GM18505 (cell line): ENCODE data around the gene IL10.

Experiments
- ATAC-seq: cut with Tn5 transposase; IDR thresholded peaks from one replicate; pipeline ENCODE4 v1.9.1; 2021; ENCODE audit not compliant: unreplicated experiment
- POLR2A ChIP-seq: IDR thresholded peaks from 4 replicates; pipeline ENCODE4 v1.6.1; 2011; ENCODE audit warnings: borderline replicate concordance; ENCODE audit not compliant: insufficient read depth, insufficient read length; ENCODE audit errors: extremely low read depth

The IL10 gene

GRCh38 chr1:206800891-206801290 lies 28.6 kb upstream of the IL10 start:
- no peak for TF ChIP-seq POLR2A
- no peak for ATAC-seq

- TF ChIP-seq POLR2A: no peak
- no peak for ATAC-seq
Observed at GRCh38 chr1:206800411-206800810, 28.1 kb upstream of the IL10 start.

GRCh38 chr1:206799311-206799710 lies 27.0 kb upstream of the IL10 start:
- no peak for TF ChIP-seq POLR2A
- no peak for ATAC-seq

GRCh38 chr1:206798384-206798996 lies 26.2 kb upstream of the IL10 start:
- ATAC-seq: no peak
- TF ChIP-seq POLR2A: no peak

GRCh38 chr1:206797534-206798383 lies 25.5 kb upstream of the IL10 start:
- no peak for ATAC-seq
- TF ChIP-seq POLR2A: no peak

GRCh38 chr1:206796981-206797402 lies 24.7 kb upstream of the IL10 start:
- no peak for ATAC-seq
- no peak for TF ChIP-seq POLR2A

- no peak for TF ChIP-seq POLR2A
- ATAC-seq: no peak
Observed at GRCh38 chr1:206796116-206796515, 23.8 kb upstream of the IL10 start.

- no peak for ATAC-seq
- no peak for TF ChIP-seq POLR2A
Observed at GRCh38 chr1:206794294-206794908, 22.1 kb upstream of the IL10 start.

- ATAC-seq: no peak
- TF ChIP-seq POLR2A: no peak
Observed at GRCh38 chr1:206793620-206794019, 21.3 kb upstream of the IL10 start.

- TF ChIP-seq POLR2A: no peak
- no peak for ATAC-seq
Observed at GRCh38 chr1:206792939-206793607, 20.8 kb upstream of the IL10 start.

- no peak for TF ChIP-seq POLR2A
- ATAC-seq: no peak
Observed at GRCh38 chr1:206790502-206791250, 18.4 kb upstream of the IL10 start.

- ATAC-seq: no peak
- no peak for TF ChIP-seq POLR2A
Observed at GRCh38 chr1:206788487-206789050, 16.3 kb upstream of the IL10 start.
